Activated naive CD4-positive, alpha-beta T cell (primary cell): Measurements from ENCODE around the gene SIRT6.
"Not testable (repeated sequence)": the region's sequence is repeated elsewhere in the genome, so short reads cannot be mapped to it uniquely, and the experiment has no call there.

Experiments
- DNase-seq, 4 experiments: peaks; one replicate each; lab custom pipeline; 2025; lab: John Stamatoyannopoulos, UW

Gene SIRT6

GRCh38 chr19:4174895-4175668, 7.3 kb downstream of the SIRT6 start:
- no peak for DNase-seq

DNA sequence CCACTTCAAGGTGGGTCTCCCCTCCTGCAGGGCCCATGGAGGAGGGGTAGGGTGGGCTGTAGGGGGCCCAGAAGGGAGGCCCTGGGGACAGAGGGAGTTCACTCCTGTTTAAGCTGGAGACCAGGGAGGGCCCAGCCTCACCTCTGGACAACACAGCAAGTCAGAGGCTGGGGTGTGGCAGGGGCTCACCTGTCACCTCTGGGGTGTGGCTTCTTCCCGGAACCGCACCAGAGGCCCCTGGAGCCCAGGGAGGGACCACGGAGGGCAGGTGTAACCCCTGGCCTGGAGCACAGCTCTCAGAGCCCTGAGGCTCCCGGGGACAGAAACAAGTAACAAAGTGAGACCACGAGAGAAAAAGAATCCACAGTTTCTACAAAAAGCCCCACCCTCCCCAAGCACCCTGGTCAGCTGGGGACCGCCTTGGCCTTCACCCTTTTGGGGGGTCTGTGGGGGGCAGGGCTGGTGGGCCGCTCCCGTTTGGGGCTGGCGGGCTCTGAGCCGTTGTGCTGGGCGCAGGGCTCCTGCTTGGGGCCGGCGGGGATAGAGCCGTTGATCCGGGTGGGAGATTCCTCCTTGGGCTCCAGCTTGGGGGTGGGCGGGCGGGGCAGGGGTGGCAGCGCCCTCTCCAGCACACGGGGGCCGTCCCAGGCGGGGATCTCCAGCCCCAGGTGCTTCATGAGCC, 8.0 kb downstream of the SIRT6 start:
- no peak for DNase-seq

DNA sequence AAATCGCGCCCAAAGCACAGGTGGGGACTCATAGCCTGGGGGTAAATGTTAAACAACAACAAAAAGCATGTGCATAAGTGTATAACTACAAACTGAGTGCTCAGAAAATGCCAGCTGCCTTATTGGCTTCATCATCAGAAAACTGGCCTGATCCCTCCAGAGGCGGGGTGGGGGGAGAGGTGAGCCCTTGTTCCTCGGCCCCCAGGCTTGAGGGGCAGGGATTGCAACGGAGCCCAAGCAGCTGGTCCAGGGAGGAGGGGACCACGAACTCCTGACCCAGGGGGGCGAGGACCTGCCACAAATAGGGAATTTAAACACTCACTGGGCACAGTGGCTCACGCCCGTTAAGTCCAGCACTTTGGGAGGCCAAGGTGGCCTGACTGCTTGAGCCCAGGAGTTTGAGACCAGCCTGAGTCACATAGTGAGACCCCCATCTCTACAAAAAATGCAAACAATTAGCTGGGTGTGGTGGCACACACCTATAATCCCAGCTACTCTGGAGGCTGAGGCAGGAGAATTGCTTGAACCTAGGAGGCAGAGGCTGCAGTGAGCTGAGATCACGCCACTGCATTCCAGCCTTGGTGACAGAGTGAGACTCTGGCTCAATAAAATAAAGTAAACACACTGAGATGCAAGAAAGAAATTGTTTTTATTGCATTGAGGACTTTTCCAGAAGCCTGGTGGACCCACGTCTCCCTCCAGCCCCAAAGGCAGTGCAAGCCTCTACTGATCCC, 8.7 kb downstream of the SIRT6 start:
- no peak for DNase-seq

GRCh38 chr19:4172861-4173473, 9.4 kb downstream of the SIRT6 start:
- peak; percentile 18 to 68 (median 52) for DNase-seq

GRCh38 chr19:4171676-4172075, 10.7 kb downstream of the SIRT6 start:
- DNase-seq = no peak

DNA sequence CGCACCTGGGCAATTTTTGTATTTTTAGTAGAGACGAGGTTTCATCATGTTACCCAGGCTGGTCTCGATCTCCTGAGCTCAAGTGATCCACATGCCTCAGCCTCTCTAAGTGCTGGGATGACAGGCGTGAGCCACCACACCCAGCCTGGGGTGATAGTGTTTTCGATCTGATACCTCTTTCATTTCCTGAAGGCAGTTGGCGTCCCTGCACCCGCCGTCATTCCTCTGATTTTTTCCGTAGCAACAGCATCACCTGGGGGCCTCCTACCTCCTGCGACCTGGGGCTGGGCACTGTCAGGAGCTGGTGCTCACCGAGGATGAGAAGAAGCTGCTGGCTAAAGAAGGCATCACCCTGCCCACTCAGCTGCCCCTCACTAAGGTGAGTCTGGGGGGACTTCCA, 18.1 kb downstream of the SIRT6 start:
- no peak for DNase-seq

- no peak for DNase-seq
Observed at GRCh38 chr19:4161415-4162077, 20.8 kb downstream of the SIRT6 start.

- not testable (repeated sequence) for DNase-seq
Observed at GRCh38 chr19:4157971-4158370, 24.4 kb downstream of the SIRT6 start.

DNA sequence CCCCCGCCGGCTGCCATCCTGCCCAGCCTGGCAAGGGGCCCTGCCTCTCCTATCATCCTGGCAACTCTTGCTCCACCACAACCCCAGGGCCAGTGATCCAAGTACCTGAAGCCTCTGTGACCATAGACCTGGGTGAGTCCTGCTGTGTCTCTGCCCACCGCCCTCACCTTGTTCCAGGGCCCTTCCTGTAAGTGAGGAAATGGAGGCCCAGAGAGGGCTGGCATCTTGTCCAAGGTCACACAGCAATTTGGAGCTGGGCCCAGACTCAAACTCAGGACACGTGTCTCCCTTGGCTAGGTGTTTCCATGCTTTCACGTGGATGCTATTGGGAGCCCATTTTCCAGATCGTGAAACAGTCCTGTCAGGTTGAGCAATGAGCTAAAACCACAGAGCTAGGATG, 25.2 kb downstream of the SIRT6 start:
- no peak for DNase-seq

- no peak for DNase-seq
Observed at GRCh38 chr19:4154571-4155312, 27.6 kb downstream of the SIRT6 start.

DNA sequence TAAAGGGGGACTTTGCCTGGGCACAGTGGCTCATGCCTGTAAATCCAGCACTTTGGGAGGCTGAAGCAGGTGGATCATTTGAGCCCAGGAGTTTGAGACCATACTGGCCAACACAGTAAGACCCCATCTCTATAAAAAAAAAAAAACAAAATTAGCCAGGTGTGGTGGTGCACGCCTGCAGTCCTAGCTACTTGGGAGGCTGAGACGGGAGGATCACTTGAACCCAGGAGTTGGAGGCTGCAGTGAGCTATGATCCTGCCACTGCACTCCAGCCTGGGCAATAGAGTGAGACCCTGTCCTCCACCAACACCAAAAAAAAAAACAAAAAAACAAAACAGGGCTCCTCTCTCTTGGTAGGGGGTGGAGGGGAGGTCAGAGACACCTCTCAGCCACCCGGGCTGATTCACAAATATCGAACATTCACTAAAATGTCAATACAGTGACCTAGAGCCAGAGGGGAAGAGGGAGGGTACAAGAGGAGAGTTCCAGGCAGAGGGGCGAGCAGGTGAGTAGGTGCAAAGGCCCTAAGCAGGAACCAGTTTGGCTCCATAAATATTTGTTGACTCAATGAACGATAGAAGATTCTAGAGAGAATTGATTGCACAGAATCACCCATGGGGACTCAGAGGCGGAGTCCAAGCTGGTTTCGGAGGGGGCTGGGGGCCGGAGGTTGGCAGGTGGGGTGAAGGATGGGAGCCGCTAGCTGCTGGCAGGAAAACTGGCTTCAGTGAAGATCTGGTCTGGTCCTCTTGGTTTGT, 29.9 kb downstream of the SIRT6 start:
- no peak for DNase-seq

DNA sequence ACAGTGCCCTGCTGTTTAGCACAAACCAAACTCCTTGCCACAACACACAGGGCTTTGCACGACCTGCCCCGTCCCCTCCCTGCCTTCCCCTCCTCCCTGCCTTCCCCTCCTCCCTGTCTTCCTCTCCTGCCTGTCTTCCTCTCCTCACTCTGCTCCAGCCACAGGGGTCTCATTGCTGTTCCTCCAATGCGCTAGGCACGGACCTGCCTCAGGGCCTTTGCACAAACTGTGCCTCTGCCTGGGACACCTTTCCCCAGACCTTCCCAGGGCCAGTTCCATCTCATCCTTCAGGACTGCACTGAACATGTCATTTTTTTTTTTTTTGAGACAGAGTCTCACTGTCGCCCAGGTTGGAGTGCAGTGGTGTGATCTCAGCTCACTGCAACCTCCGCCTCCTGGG, 30.7 kb downstream of the SIRT6 start:
- no peak for DNase-seq

GRCh38 chr19:4149518-4150288, 32.7 kb downstream of the SIRT6 start:
- DNase-seq = no peak

GRCh38 chr19:4144666-4145249, 37.6 kb downstream of the SIRT6 start:
- no peak for DNase-seq

DNA sequence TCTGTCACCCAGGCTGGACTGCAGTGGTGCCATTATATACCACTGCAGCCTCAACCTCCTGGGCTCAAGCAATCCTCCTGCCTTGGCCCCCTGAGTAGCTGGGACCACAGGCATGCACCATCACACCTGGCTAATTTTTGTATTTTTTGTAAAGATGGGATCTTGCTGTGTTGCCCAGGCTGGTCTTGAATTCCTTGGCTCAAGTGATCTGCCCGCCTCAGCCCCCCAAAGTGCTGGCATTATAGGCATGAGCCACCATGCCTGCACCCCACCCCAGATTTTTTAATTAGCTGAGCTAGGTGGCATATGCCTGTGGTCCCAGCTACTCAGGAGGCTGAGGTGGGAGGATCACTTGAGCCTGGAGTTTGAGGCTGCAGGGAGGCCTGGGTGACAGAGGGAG, 39.4 kb downstream of the SIRT6 start:
- not testable (repeated sequence) for DNase-seq

GRCh38 chr19:4140237-4140711, 42.1 kb downstream of the SIRT6 start:
- no peak for DNase-seq

DNA sequence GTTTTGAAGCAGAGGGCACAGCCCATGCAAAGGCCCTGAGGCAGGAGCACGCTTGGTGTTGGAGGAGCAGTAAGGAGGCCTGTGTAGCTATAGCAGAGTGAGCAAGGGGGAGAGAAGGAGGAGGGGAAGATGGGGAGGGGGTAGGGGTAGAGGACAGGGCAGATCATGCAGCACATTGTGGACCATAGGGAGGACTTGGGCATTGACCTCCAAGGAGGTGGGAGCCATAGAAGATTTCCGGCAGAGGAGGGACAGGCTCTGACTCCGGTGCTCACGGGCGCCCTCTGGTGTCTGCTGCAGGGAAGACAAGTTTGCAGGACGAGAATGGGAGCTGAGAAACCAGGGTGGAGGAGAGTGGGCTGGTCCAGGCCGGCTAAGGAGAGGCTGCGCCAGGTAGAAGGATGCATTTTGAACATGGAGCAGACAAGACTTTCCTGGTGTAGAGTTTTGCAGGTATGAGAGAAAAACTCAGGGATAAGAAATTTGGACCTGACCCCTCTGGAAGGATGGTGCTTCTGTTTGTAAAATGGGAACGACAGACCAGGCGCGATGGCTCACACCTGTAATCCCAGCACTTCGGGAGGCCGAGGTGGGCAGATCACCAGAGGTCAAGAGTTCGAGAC, 42.6 kb downstream of the SIRT6 start:
- peak; percentile 85 to 87 (median 86) for DNase-seq

- no peak for DNase-seq
Observed at GRCh38 chr19:4138445-4138844, 43.9 kb downstream of the SIRT6 start.

DNA sequence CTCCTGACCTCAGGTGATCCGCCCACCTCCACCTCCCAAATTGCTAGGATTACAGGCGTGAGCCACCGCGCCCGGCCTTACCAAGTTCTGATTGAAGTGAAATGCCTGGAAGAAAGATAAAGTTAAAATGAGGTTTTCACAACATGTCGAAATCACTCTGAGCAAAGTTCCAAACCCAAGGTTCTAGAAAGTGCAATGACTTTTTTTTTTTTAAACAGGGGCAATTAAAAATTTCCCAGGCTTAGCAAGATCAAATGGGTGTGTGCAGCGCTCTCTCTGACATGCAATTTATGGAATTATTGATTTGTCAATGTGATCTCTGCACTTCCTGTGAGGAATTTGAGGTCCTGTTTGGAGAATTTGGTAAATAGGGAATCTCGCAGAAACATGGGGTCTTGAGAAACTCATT, 45.7 kb downstream of the SIRT6 start:
- DNase-seq = no peak
